Mesodermal cell (in vitro differentiated cells): ENCODE data around the gene ZNF212. TPM values are rescaled to one million over a fixed set of nuclear protein-coding genes. Genes with fewer than 3 reads are reported as not detected.

Experiments
- H3K27ac ChIP-seq: 2 replicates; pipeline ENCODE4 v1.7.0; 2013; ENCODE audit warnings: mild to moderate bottlenecking, low read depth, low read length, moderate library complexity; ENCODE audit not compliant: severe bottlenecking
- H3K36me3 ChIP-seq: 2 replicates; pipeline ENCODE4 v1.7.1; 2013; ENCODE audit warnings: mild to moderate bottlenecking, low read length, moderate library complexity; ENCODE audit not compliant: control insufficient read depth, insufficient read depth
- H3K4me1 ChIP-seq: one replicate; pipeline ENCODE4 v1.7.1; 2013; ENCODE audit warnings: mild to moderate bottlenecking, low read length; ENCODE audit not compliant: insufficient read depth, control insufficient read depth, poor library complexity, severe bottlenecking
- H3K4me3 ChIP-seq: 2 replicates; pipeline ENCODE4 v1.7.0; 2013; ENCODE audit warnings: low read length, control low read depth, mild to moderate bottlenecking; ENCODE audit not compliant: insufficient read depth, poor library complexity, severe bottlenecking; ENCODE audit errors: extremely low read depth
- H3K9me3 ChIP-seq: 2 replicates; pipeline ENCODE4 v1.7.1; 2013; ENCODE audit warnings: mild to moderate bottlenecking, low read length, moderate library complexity; ENCODE audit not compliant: control insufficient read depth
- WGBS, 2 experiments: methylation state at CpG; one replicate each; pipeline ENCODE4 v1.1.5; 2013; ENCODE audit warnings: missing lambda C conversion rate in 2 of 2; ENCODE audit not compliant: insufficient coverage in 2 of 2; 5-methylcytosine and 5-hydroxymethylcytosine counted together
- polyA plus RNA-seq, 2 experiments: library from polyadenylated mRNA; stranded (reverse); fragments of 50-300 nt; gene quantifications; one replicate each; pipeline ENCODE4 v1.2.3, GENCODE V29; 2013

ZNF212 gene
- 9.9 TPM for polyA plus RNA-seq (2013, experiment 1 of 2)
- polyA plus RNA-seq (2013, experiment 2 of 2), result 7.2 TPM

- Histone ChIP-seq H3K4me3 (peak within 1 kb of the TSS; percentile 97), H3K9me3 (no peaks in the 10 kb centered on the region), H3K4me1 (peaks cover 4% of the 10 kb centered on the region), H3K36me3 (peaks cover 4% of the 10 kb centered on the region), H3K27ac (peak within 1 kb of the TSS; percentile 73)
- WGBS, 2 experiments, result 0 to 1% methylated on average over 54 to 55 of the region's 64 CpGs
These were observed at the start of gene ZNF212 for GRCh38 chr7:149239345-149240143. Gene ZNF212 (plus strand): TSS chr7:149239651. CDS start chr7:149239779, 128 bp downstream.

- Histone ChIP-seq H3K36me3 (no peaks in the 10 kb centered on the region), H3K27ac (no peak overlapping the region), H3K9me3 (no peaks in the 10 kb centered on the region), H3K4me3 (no peak overlapping the region), H3K4me1 (peaks cover 4% of the 10 kb centered on the region)
- 50% methylated on average over 2 of the region's 5 CpGs for WGBS, 2 experiments
These were observed 47.6 kb upstream of the ZNF212 start for GRCh38 chr7:149191851-149192250.

GRCh38 chr7:149194799-149195179 is 44.7 kb upstream of the ZNF212 start:
- WGBS, 2 experiments, result 93 to 97% methylated on average over 3 to 4 of the region's 4 CpGs
- H3K36me3 ChIP-seq, result peaks cover 24% of the 10 kb centered on the region
- peak overlapping the region; percentile 80 for H3K27ac ChIP-seq
- peak overlapping the region; percentile 70 for H3K4me3 ChIP-seq
- peaks cover 8% of the 10 kb centered on the region for H3K4me1 ChIP-seq
- H3K9me3 ChIP-seq, result no peaks in the 10 kb centered on the region

- Histone ChIP-seq H3K36me3 (peaks cover 31% of the 10 kb centered on the region), H3K4me1 (peaks cover 8% of the 10 kb centered on the region), H3K4me3 (peak within 1 kb of the TSS; percentile 70), H3K27ac (peak within 1 kb of the TSS; percentile 80), H3K9me3 (no peaks in the 10 kb centered on the region)
- WGBS, 2 experiments, result 0 to 1% methylated on average over 67 to 77 of the region's 97 CpGs
These were observed 44.0 kb upstream of the ZNF212 start, which contains the start of gene ZNF282 for GRCh38 chr7:149195180-149196150. Gene ZNF282 (plus strand): TSS chr7:149195546. CDS start chr7:149195590, 44 bp downstream.

- WGBS, 2 experiments, result 2 to 11% methylated on average over 9 of the region's 17 CpGs
These were observed 43.2 kb upstream of the ZNF212 start for GRCh38 chr7:149196151-149196704.

GRCh38 chr7:149196705-149197171 is 42.7 kb upstream of the ZNF212 start:
- WGBS, 2 experiments, result 23 to 46% methylated on average over 3 to 4 of the region's 7 CpGs
- Histone ChIP-seq H3K4me3 (peak overlapping the region; percentile 70), H3K4me1 (peaks cover 8% of the 10 kb centered on the region), H3K36me3 (peaks cover 43% of the 10 kb centered on the region), H3K9me3 (no peaks in the 10 kb centered on the region), H3K27ac (peak overlapping the region; percentile 5)

More at GRCh38 chr7:149196151-149196704, 43.2 kb upstream of the ZNF212 start:
- Histone ChIP-seq H3K27ac (peak overlapping the region; percentile 23), H3K4me1 (peaks cover 8% of the 10 kb centered on the region), H3K36me3 (peaks cover 39% of the 10 kb centered on the region), H3K4me3 (peak overlapping the region; percentile 70), H3K9me3 (no peaks in the 10 kb centered on the region)

GRCh38 chr7:149197675-149198074 is 41.8 kb upstream of the ZNF212 start:
- 88 to 95% methylated on average over 2 to 4 of the region's 4 CpGs for WGBS, 2 experiments
- peaks cover 10% of the 10 kb centered on the region for H3K4me1 ChIP-seq
- no peaks in the 10 kb centered on the region for H3K9me3 ChIP-seq
- H3K4me3 ChIP-seq, result no peak overlapping the region
- no peak overlapping the region for H3K27ac ChIP-seq
- H3K36me3 ChIP-seq, result peaks cover 51% of the 10 kb centered on the region

- no peak overlapping the region for H3K4me3 ChIP-seq
- peaks cover 57% of the 10 kb centered on the region for H3K36me3 ChIP-seq
- WGBS, 2 experiments, result 91 to 95% methylated on average over 19 to 22 of the region's 22 CpGs
- peaks cover 16% of the 10 kb centered on the region for H3K4me1 ChIP-seq
- H3K9me3 ChIP-seq, result no peaks in the 10 kb centered on the region
- H3K27ac ChIP-seq, result no peak overlapping the region
These were observed 41.2 kb upstream of the ZNF212 start for GRCh38 chr7:149198161-149198816.

- peaks cover 69% of the 10 kb centered on the region for H3K36me3 ChIP-seq
- 91 to 96% methylated on average over 6 of the region's 6 CpGs for WGBS, 2 experiments
- no peak overlapping the region for H3K27ac ChIP-seq
- no peaks in the 10 kb centered on the region for H3K9me3 ChIP-seq
- H3K4me1 ChIP-seq, result peaks cover 20% of the 10 kb centered on the region
- no peak overlapping the region for H3K4me3 ChIP-seq
These were observed 40.0 kb upstream of the ZNF212 start for GRCh38 chr7:149199234-149199995.
